Measurements from ENCODE around the gene SAMD4A.

SAMD4A gene

GRCh38 chr14:54708161-54708560, 141.2 kb downstream of the SAMD4A start:
- no peak for DNase-seq (ENCODE audit: low spot score)

DNA sequence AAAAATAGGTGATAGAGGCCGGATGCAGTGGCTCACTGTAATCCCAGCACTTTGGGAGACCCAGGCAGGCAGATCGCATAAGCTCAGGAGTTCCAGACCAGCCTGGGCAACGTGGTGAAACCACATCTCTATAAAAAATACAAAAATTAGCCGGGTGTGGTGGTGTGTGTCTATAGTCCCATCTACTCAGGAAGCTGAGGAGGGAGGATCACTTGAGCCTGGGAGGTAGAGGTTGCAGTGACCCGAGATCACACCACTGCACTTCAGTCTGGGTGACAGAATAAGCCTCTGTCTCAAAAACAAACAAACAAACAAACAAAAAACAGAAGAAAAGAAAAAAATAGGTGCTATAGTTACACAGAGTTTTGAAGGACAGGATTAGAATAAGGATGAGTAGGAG, 142.1 kb downstream of the SAMD4A start:
- no peak for DNase-seq (ENCODE audit: low spot score)

- no peak for DNase-seq (ENCODE audit: low spot score)
Observed at GRCh38 chr14:54709444-54709843, 142.5 kb downstream of the SAMD4A start.

DNA sequence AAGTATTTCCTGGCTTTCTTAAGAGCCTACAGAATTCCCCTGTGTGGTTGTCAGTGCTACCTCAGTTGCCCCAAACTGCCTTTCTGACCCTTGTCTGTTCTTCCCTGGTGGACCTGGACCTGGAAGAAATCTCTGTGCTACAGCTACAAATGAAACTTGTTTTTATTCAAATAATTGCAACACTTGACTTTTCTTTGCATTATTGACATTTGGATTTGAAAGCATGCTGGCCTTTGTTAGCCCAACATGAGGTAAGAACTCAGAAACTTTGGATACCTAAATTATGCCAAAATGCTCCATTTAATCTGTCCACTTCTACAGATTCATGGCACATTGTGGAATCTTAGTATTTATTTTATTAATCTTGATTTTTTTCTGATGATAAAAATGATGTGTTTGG, 142.9 kb downstream of the SAMD4A start:
- DNase-seq (ENCODE audit: low spot score), result no peak

DNA sequence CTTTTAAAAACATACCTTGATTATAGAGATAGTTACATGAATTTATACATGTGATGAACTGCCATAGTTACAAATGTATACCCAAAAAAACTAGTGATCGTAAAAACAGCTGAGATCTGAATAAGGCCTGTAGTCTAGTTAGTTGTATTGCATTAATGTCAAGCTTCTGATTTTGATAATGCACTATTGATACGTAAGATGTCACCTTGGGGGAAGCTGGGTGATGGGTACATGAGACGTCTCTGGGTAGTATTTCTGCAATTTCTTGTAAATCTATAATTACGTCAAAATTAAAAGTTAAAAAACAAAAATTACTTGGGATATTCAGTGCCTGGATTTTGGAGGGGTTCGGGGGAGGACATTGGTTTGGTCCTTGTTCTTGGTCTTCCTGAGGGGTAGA, 144.4 kb downstream of the SAMD4A start:
- no peak for DNase-seq (ENCODE audit: low spot score)

DNA sequence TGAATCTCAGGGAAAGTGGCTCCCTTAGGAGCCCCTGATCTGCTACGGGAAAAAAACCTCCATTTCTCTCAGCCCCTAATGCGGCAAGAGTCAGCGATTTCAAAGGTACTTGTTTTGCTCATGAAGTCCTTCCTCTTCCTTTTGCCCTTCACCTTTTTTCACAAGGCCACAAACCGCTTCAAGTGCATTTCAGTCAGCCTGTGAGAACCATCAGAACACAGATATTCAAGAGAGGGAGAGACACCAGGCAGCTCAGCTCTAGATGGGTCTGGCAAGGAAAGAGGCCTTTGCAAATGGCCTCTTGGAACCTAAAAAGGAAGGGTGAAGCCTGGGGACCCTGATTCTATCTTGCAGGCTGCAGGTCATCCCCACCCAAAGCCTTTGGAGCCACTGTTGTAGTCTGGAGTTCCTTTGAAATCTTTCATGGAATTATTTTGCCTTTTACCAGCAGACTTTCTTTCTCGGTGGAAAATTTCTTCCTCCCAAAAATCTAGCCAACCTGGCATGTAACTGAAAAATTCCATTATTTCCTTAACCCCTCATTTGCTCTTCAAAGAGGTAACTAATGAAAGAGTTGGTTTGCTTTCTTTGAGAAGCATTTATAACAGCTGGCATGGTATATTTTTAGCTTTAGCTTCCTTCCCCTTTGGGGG, 145.0 kb downstream of the SAMD4A start:
- no peak for DNase-seq (ENCODE audit: low spot score)

GRCh38 chr14:54712465-54713200, 145.7 kb downstream of the SAMD4A start:
- no peak for DNase-seq (ENCODE audit: low spot score)

DNA sequence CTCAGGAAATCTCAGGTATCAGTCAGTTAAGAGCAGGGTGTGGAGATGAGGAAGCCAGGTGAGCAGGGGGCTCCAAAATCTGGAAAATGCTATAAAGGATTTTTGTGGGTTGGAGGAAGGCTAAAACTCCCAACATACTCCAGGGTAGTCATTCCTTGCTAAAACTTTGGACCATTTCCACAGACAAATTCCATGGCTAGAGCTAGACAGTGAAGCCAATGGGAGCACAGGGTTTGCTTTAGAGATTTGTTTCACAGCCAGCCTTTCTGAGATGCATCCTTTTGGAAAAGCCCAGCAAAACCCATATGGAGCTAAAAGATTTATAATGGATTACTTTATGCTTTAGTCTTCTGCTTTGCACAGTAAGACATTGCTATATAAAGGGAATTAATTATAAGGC, 146.5 kb downstream of the SAMD4A start:
- DNase-seq (ENCODE audit: low spot score), result no peak

GRCh38 chr14:54715239-54715638, 148.3 kb downstream of the SAMD4A start:
- DNase-seq (ENCODE audit: low spot score), result no peak

DNA sequence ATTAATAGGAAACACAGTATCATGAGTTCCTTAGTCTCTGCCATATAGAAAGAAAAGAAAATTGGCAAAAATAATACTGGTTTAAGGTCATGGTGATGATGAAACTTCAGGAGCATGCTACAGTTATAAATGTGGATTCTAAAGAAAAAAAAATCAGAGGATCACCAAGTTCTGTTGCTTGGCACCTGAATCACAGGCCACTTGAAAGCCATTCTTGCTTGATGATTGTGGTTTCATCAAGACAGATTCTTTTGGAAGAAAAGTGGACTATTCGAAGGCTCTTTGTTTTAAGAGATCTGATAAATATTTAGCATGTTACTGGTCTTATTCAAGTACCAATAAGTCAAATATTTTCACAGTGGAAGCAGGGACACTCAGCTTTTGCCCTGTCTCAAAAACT, 148.9 kb downstream of the SAMD4A start:
- no peak for DNase-seq (ENCODE audit: low spot score)

DNA sequence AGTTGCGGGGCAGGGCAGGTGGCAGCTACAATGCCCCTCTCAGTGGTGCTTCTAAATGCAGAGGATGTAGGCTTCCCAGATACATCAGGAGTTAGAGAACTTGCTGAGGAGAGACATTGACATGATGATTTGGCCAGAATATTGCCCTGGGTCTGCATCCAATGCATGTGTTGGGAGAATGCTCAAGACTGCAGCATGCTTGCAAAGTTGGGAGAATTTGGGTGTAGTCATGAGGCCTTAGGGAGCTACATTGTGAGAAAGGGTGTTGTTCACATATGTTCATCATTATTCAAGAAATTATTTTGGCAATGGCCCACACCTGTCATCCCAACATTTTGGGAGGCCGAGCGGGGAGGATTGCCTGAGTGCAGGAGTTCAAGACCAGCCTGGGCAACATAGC, 149.9 kb downstream of the SAMD4A start:
- no peak for DNase-seq (ENCODE audit: low spot score)

GRCh38 chr14:54718046-54718445, 151.1 kb downstream of the SAMD4A start:
- DNase-seq (ENCODE audit: low spot score), result no peak

DNA sequence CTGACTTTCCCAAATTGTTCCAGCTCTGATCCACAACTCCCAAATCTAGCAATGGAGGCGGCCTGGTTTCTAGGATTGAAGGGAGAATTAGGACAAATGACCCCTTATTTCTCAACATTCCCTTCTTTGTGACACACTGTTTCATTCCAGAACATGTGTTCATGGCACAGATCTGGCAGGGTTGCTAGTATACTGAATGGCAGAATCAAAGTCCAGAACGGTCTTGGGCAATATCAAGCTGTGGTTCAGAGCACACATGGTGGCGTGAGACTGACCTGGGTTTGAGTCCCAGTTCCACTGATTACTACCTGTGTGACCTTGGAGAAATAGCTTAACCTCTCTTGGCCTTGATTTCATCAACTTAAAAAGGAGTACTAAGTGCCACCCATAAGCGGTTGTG, 152.5 kb downstream of the SAMD4A start:
- no peak for DNase-seq (ENCODE audit: low spot score)

GRCh38 chr14:54722791-54723432, 156.0 kb downstream of the SAMD4A start:
- DNase-seq (ENCODE audit: low spot score), result no peak

DNA sequence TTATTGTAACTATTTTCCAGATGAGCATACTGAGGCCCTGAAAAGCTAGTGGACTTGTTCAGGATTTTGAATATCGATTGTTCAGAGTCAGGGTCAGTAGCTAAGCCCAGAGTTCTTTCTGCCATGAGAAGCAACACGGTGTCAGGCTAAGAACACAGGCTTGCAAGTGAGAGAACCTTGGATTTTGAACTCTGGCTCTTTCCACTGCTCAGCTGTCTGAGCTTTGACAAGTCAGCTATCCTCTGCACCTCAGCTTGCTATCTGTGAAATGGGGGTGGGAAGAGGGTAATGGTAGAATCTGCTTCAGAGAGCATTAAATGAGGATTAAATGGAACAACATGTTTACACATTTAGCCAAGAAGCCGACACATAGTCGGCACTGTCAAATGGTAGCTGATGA, 157.2 kb downstream of the SAMD4A start:
- DNase-seq (ENCODE audit: low spot score), result no peak

DNA sequence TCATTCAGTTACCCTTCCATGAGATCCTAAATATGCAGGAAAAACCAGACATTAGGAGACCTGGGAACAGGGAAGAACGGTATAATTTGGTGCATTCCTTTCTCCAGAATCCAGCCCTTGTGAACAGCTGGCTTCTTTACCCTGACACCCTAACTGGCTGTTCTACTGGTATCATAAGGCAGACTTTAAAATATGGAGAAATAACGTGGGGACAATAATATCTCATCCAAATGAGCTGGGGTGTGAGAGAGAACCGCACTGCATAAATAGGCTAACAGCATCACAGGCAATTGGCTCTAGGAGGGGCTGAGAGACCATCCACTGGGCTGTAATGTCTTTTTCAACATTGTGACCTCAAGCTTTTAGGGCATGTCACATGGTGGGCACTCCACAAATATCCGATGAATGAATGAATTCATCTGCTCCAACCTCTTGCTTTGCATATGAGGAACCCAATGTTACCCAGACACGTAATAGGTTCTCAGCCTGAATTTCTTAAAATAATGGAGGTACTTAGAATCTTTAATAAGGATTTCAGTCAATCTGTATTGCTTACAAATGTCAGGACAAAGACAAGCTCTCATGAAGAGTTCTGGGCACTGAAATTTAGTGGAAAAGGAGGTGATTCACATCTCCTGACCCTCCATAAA, 157.9 kb downstream of the SAMD4A start:
- no peak for DNase-seq (ENCODE audit: low spot score)

DNA sequence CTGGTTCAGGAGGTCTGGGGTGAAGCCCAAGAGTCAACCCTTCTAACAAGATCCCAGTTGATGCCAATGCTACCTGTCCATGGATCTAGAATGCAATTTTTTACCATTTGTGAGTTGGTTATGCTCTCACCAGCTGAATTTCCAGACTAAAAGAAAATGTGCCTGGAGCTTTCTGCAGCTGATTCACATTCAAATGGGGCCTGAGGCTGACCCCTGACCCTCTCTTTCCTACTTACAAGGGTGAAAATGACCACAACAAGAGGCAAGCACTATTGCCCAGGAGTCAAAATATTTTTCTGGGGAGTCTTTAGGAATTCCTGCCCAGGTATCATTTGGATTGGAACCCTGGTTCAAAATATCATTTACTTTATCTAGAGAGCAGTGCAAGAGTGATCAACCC, 159.1 kb downstream of the SAMD4A start:
- no peak for DNase-seq (ENCODE audit: low spot score)

DNA sequence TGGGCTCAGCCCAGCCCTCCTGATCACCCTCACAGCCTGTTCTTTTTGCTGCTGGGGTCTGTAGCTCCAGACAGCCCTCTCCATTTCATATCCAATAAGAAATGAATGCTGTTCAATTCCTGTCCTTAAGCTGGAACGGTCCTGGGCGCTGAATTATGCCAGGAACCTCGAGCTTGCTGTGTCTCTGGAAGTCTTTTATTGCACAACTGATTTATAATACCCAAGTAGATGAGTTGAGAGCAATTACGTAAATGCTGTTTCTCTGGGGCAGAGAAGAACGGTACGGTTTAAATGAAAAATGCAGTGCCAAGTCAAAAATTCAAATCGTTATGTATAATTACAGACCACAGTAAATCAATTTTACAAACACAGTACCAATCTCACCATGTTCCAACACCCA, 161.0 kb downstream of the SAMD4A start:
- DNase-seq (ENCODE audit: low spot score), result no peak

DNA sequence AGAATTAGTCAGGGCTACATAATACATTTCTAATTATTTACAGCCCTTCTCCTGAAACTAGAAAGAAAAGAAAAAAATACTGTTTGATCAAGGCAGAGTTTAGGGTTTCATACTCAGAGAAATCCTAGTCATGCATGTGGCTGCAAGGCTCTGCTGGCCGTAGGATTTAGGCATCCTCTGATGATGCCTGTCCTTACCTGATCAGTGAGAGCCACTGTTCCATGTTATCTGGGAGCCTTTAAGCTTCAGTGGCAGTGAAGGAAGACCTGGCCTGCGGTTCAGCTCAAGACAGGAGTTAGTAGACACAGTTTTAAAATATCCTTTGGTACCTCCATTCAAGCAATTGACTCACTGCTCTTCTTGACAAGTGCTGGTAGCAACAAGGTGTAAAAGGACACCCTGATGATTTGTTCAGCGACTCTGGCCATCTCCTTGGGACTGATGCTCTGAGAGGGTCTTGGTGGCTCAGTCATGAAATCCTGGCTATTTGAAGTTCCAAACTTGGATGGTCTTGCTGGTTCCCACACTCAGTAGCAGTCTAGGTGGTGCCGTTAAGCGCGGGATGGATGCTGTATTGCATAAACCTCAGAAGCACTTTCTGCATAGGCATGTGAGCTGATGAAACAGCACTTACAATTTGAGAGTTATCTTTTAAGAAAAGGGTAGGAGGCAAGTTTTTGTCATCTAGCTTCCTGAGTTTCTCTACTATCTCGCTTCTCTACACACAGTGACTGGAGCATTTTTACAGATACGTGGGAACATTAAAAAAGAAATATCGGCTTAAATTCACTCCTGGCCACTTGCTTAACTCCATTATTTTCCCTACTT, 162.0 kb downstream of the SAMD4A start:
- DNase-seq (ENCODE audit: low spot score), result no peak

- no peak for DNase-seq (ENCODE audit: low spot score)
Observed at GRCh38 chr14:54730156-54730961, 163.4 kb downstream of the SAMD4A start.

DNA sequence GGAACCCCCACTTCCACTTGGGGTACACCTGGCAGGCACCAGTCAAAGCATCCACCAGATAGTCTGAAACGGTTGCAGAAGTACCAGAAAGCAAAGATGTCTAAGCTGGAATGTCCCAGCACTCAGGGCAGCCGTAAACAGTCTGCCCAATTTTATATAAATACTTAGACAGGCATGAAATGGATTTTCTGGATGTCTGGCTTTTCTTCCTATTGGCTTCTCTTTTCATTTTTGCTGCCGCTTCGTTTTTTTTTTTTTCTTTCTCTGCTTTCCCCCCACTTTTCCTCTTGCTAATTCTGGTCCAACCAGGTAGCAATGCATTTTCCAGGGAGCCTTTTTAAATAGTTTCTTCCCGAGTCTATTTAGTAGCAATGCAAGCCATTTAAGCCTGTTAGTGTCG, 168.0 kb downstream of the SAMD4A start:
- DNase-seq (ENCODE audit: low spot score), result no peak
